H9 (cell line): ENCODE measurements around the gene PAK1. TPM values are rescaled to one million over a fixed set of nuclear protein-coding genes. Genes with fewer than 3 reads are reported as not detected.

Experiments
- DNase-seq: peaks from one replicate; pipeline ENCODE4 v3.0.0-alpha.2; 2017
- H2AFZ ChIP-seq: one replicate; pipeline ENCODE4 v1.6.1; 2013; ENCODE audit warnings: mild to moderate bottlenecking, low read length, control low read depth, moderate library complexity
- H2AK5ac ChIP-seq: 2 replicates; pipeline ENCODE4 v1.6.1; 2013; ENCODE audit warnings: low read length, control low read depth, mixed read lengths; ENCODE audit not compliant: insufficient read length
- H2BK120ac ChIP-seq: one replicate; pipeline ENCODE4 v1.6.1; 2013; ENCODE audit warnings: low read depth, mild to moderate bottlenecking, low read length, control low read depth, inconsistent platforms; ENCODE audit not compliant: poor library complexity, severe bottlenecking
- H2BK12ac ChIP-seq: 2 replicates; pipeline ENCODE4 v1.6.1; 2013; ENCODE audit warnings: low read length, control low read depth, mixed read lengths, low read depth; ENCODE audit not compliant: insufficient read length
- H2BK15ac ChIP-seq: 2 replicates; pipeline ENCODE4 v1.6.1; 2013; ENCODE audit warnings: low read depth, low read length, control low read depth
- H2BK20ac ChIP-seq: one replicate; pipeline ENCODE4 v1.6.1; 2013; ENCODE audit warnings: low read depth, mild to moderate bottlenecking, low read length, control low read depth, inconsistent platforms; ENCODE audit not compliant: poor library complexity, severe bottlenecking
- H2BK5ac ChIP-seq: 2 replicates; pipeline ENCODE4 v1.6.1; 2013; ENCODE audit warnings: low read length, control low read depth, mixed read lengths; ENCODE audit not compliant: insufficient read length
- H3K14ac ChIP-seq: 2 replicates; pipeline ENCODE4 v1.6.1; 2013; ENCODE audit warnings: low read length, control low read depth; ENCODE audit not compliant: insufficient read depth
- H3K18ac ChIP-seq: 2 replicates; pipeline ENCODE4 v1.6.1; 2013; ENCODE audit warnings: low read depth, mild to moderate bottlenecking, mixed read lengths, low read length, control low read depth; ENCODE audit not compliant: insufficient read length
- H3K23ac ChIP-seq: 2 replicates; pipeline ENCODE4 v1.6.1; 2013; ENCODE audit warnings: low read length, control low read depth, mixed read lengths, low read depth; ENCODE audit not compliant: insufficient read length
- H3K23me2 ChIP-seq: 2 replicates; pipeline ENCODE4 v1.6.1; 2013; ENCODE audit warnings: low read depth, mild to moderate bottlenecking, mixed read lengths, low read length, control low read depth; ENCODE audit not compliant: insufficient read length, poor library complexity, severe bottlenecking
- H3K27ac ChIP-seq: 2 replicates; pipeline ENCODE4 v1.5.1; 2013; ENCODE audit warnings: low read length, control low read depth, mixed read lengths, low read depth; ENCODE audit not compliant: insufficient read length
- H3K27me3 ChIP-seq: 2 replicates; pipeline ENCODE4 v1.6.1; 2013; ENCODE audit warnings: low read length, control low read depth, inconsistent platforms; ENCODE audit not compliant: insufficient read depth
- H3K4ac ChIP-seq: 2 replicates; pipeline ENCODE4 v1.6.1; 2013; ENCODE audit warnings: low read depth, mild to moderate bottlenecking, control low read depth, inconsistent platforms, low read length, moderate library complexity
- H3K4me1 ChIP-seq: 2 replicates; pipeline ENCODE4 v1.6.1; 2013; ENCODE audit warnings: low read length, control low read depth, inconsistent platforms; ENCODE audit not compliant: insufficient read depth
- H3K4me2 ChIP-seq: 2 replicates; pipeline ENCODE4 v1.6.1; 2013; ENCODE audit warnings: low read length, control low read depth, mixed read lengths; ENCODE audit not compliant: insufficient read length, insufficient read depth
- H3K56ac ChIP-seq: 2 replicates; pipeline ENCODE4 v1.6.1; 2013; ENCODE audit warnings: low read depth, mild to moderate bottlenecking, mixed read lengths, low read length, control low read depth; ENCODE audit not compliant: insufficient read length
- H3K79me1 ChIP-seq: 2 replicates; pipeline ENCODE4 v1.6.1; 2013; ENCODE audit warnings: low read depth, mild to moderate bottlenecking, moderate library complexity, low read length, control low read depth, inconsistent platforms; ENCODE audit not compliant: insufficient read depth, poor library complexity, severe bottlenecking
- H3K79me2 ChIP-seq: 2 replicates; pipeline ENCODE4 v1.6.1; 2013; ENCODE audit warnings: low read length, control low read depth, inconsistent platforms; ENCODE audit not compliant: insufficient read depth
- H3K9ac ChIP-seq: 2 replicates; pipeline ENCODE4 v1.6.1; 2013; ENCODE audit warnings: low read length, control low read depth, mixed read lengths; ENCODE audit not compliant: insufficient read length; ENCODE audit errors: extremely low read depth
- H3K9me3 ChIP-seq: one replicate; pipeline ENCODE4 v1.6.1; 2013; ENCODE audit warnings: low read depth, low read length, inconsistent platforms; ENCODE audit not compliant: control insufficient read depth
- H3T11ph ChIP-seq: one replicate; pipeline ENCODE4 v1.6.1; 2013; ENCODE audit warnings: mild to moderate bottlenecking, low read length, control low read depth, inconsistent platforms
- H4K20me1 ChIP-seq: one replicate; pipeline ENCODE4 v1.6.1; 2013; ENCODE audit not compliant: control insufficient read depth, insufficient read length, insufficient read depth
- H4K5ac ChIP-seq: 2 replicates; pipeline ENCODE4 v1.6.1; 2013; ENCODE audit warnings: low read depth, mild to moderate bottlenecking, mixed read lengths, low read length, control low read depth; ENCODE audit not compliant: insufficient read length
- H4K8ac ChIP-seq: replicated peaks from 2 replicates; pipeline ENCODE4 v1.6.1; 2013; ENCODE audit warnings: low read length, control low read depth, mixed read lengths, low read depth; ENCODE audit not compliant: insufficient read length
- H4K91ac ChIP-seq: 2 replicates; pipeline ENCODE4 v1.6.1; 2013; ENCODE audit warnings: low read depth, mild to moderate bottlenecking, moderate library complexity, mixed read lengths, low read length, control low read depth; ENCODE audit not compliant: insufficient read length
- H3K27ac Mint-ChIP-seq, 3 experiments: 2 replicates in 2 of 3; 3 replicates in 1 of 3; pipeline ENCODE4 v1.8.0; 2020 to 2021; ENCODE audit warnings: mixed read lengths in 3 of 3, mild to moderate bottlenecking in 1 of 3, moderate library complexity in 1 of 3
- H3K27me3 Mint-ChIP-seq: 2 replicates; pipeline ENCODE4 v1.8.0; 2021; ENCODE audit warnings: low read depth, mild to moderate bottlenecking, moderate library complexity, mixed read lengths
- H3K36me3 Mint-ChIP-seq, 3 experiments: 2 replicates in 2 of 3; 3 replicates in 1 of 3; pipeline ENCODE4 v1.8.0; 2020 to 2021; ENCODE audit warnings: low read depth in 3 of 3, mixed read lengths in 3 of 3; ENCODE audit not compliant: insufficient read depth in 1 of 3
- H3K4me1 Mint-ChIP-seq, 2 experiments: 2 replicates each; pipeline ENCODE4 v1.8.0; 2020; ENCODE audit warnings: mixed read lengths in 2 of 2
- H3K4me3 Mint-ChIP-seq, 2 experiments: 2 replicates in 1 of 2; 3 replicates in 1 of 2; pipeline ENCODE4 v1.8.0; 2020 to 2021; ENCODE audit warnings: mild to moderate bottlenecking in 2 of 2, mixed read lengths in 2 of 2, moderate library complexity in 1 of 2
- H3K9me3 Mint-ChIP-seq, 2 experiments: 2 replicates in 1 of 2; 3 replicates in 1 of 2; pipeline ENCODE4 v1.8.0; 2020; ENCODE audit warnings: mild to moderate bottlenecking in 2 of 2, mixed read lengths in 2 of 2, moderate library complexity in 1 of 2
- CTCF ChIP-seq: fragments of 200-600 bp; sonication (generic); conservative IDR thresholded peaks from 3 replicates; pipeline ENCODE4 v1.8.0; 2021; ENCODE audit warnings: antibody characterized with exemption, mild to moderate bottlenecking
- total RNA-seq: library from RNA; stranded (reverse); gene quantifications from 2 replicates; pipeline ENCODE4 v1.2.1, GENCODE V29; 2021

Gene PAK1
- total RNA-seq, 1 experiment from 2014 or later = 122 TPM

- no peak overlapping the region for H3K56ac ChIP-seq
Observed at GRCh38 chr11:77387701-77388100, 86.2 kb downstream of the PAK1 start.

More at GRCh38 chr11:77387701-77388100, 86.2 kb downstream of the PAK1 start:
- no peak overlapping the region for H3K9ac ChIP-seq
- Mint-ChIP-seq H3K27me3 (no peaks in the 10 kb centered on the region), H3K27ac (no peak overlapping the region), H3K4me3 (no peak overlapping the region), H3K9me3 (no peaks in the 10 kb centered on the region), H3K36me3 (peaks cover 13 to 37% (median 36%) of the 10 kb centered on the region in 3 experiments; a peak in 6 of 7 replicates), H3K4me1 (no peaks in the 10 kb centered on the region)
- no peak overlapping the region for H2BK12ac ChIP-seq
- H3K23me2 ChIP-seq = no peaks in the 10 kb centered on the region
- no peak overlapping the region for H2AFZ ChIP-seq
- H3K79me2 ChIP-seq = no peaks in the 10 kb centered on the region
- H4K8ac ChIP-seq = no peak overlapping the region
- H3K4ac ChIP-seq = no peak overlapping the region
- H2BK5ac ChIP-seq = no peak overlapping the region
- TF ChIP-seq CTCF = no peak
- no peak overlapping the region for H2AK5ac ChIP-seq
- H3K27me3 ChIP-seq = no peaks in the 10 kb centered on the region
- no peak overlapping the region for H2BK20ac ChIP-seq
- H4K91ac ChIP-seq = no peak overlapping the region
- H3T11ph ChIP-seq = no peak overlapping the region
- H3K4me1 ChIP-seq = no peaks in the 10 kb centered on the region
- DNase-seq = no peak
- no peak overlapping the region for H3K14ac ChIP-seq
- H3K27ac ChIP-seq = no peak overlapping the region
- no peaks in the 10 kb centered on the region for H4K20me1 ChIP-seq
- no peak overlapping the region for H3K18ac ChIP-seq
- H2BK15ac ChIP-seq = no peak overlapping the region
- no peak overlapping the region for H3K4me2 ChIP-seq
- no peak overlapping the region for H3K23ac ChIP-seq
- H3K9me3 ChIP-seq = no peaks in the 10 kb centered on the region
- H2BK120ac ChIP-seq = no peak overlapping the region
- no peak overlapping the region for H4K5ac ChIP-seq
- H3K79me1 ChIP-seq = peaks cover 2% of the 10 kb centered on the region
